Cardiac muscle cell (in vitro differentiated cells and primary cell): ENCODE results near the gene ANKS1A. TPM values are rescaled to one million over a fixed set of nuclear protein-coding genes. Genes with fewer than 3 reads are reported as not detected.

Experiments used
- DNase-seq, 2 donors: peaks; one replicate each; pipeline versions ENCODE4 v3.0.0 to v3.0.0-alpha.2; 2010 to 2017; ENCODE audit warnings: low read depth in 1 of 2, low spot score in 1 of 2
- H3K27ac ChIP-seq: fragments of 200-600 bp; sonication (generic); 2 replicates; pipeline ENCODE4 v1.5.1; 2016
- H3K27me3 ChIP-seq: fragments of 200-600 bp; sonication (generic); 2 replicates; pipeline ENCODE4 v1.6.0; 2016; ENCODE audit warnings: control low read depth
- H3K36me3 ChIP-seq: fragments of 200-600 bp; sonication (generic); 2 replicates; pipeline ENCODE4 v1.5.1; 2016; ENCODE audit warnings: control low read depth
- H3K4me1 ChIP-seq: fragments of 200-600 bp; sonication (generic); 2 replicates; pipeline ENCODE4 v1.8.1; 2017; ENCODE audit warnings: low read depth, mild to moderate bottlenecking, mixed run types
- H3K4me3 ChIP-seq: fragments of 200-600 bp; sonication (generic); 2 replicates; pipeline ENCODE4 v1.5.1; 2016; ENCODE audit warnings: mild to moderate bottlenecking
- H3K9me3 ChIP-seq: fragments of 200-600 bp; sonication (generic); 2 replicates; pipeline ENCODE4 v1.5.1; 2017; ENCODE audit warnings: low read depth, mild to moderate bottlenecking, control low read depth
- CTCF ChIP-seq: IDR thresholded peaks from 2 replicates; pipeline ENCODE4 v1.5.1; 2012; ENCODE audit warnings: low read depth, mild to moderate bottlenecking, low read length
- polyA plus RNA-seq: library from polyadenylated mRNA; unstranded; fragments of >200 nt; fragmentation: Nextera tagmentation; extraction: Ambion mirVana; gene quantifications from 2 replicates; pipeline ENCODE4 v1.2.1, GENCODE V29; 2016
- total RNA-seq: library from RNA; depleted of rRNA; stranded (reverse); fragments of >200 nt; gene quantifications from 2 replicates; pipeline ENCODE4 v1.2.3, GENCODE V29; 2016

Gene ANKS1A
- total and polyA plus RNA-seq, 2 experiments from 2014 or later, result 11.3 to 27.2 TPM

DNA sequence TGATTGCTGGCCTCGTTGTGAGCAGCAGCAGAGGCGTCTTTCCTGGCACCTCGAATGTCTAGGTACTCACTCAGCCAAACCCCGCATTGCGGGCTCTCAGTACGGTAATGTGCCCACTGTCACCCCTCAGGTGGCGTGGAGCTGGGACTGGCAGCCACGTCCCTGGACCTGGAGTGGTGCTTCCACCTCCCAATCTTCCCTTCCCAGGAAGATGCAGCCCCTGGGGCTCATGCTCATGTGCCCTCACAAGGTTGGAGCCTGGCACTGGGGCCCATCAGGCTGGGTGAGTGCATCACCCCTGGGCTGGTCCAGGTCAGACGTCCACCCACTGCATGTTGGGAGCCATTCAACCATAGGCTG is 176.4 kb downstream of the ANKS1A start:
- Histone ChIP-seq H3K9me3 (no peaks in the 10 kb centered on the region), H3K27ac (no peak overlapping the region), H3K36me3 (no peaks in the 10 kb centered on the region), H3K27me3 (no peaks in the 10 kb centered on the region), H3K4me1 (peaks cover 36% of the 10 kb centered on the region), H3K4me3 (no peak overlapping the region)
- no peak for DNase-seq
- no peak for TF ChIP-seq CTCF

DNA sequence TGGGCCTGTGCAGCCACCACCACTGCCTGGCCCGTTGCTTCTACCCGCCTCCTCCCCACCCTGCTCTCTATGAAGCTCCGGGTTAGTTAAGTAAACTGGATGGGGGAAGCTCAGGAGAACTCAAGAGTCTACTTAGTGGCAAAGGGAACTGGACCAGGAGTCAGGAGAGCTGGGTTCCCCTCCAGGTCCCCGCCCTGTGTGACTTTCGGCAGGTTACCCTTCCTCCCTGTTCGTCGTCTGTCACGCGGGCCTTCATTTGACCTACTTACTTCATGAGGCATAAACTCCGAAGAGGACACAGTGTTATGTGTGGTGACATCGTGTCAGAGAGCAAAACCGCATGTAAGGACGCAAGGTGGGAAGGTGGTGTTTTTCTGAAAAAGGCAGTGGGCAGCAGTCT is 176.8 kb downstream of the ANKS1A start:
- H3K36me3 ChIP-seq, result no peaks in the 10 kb centered on the region
- no peak for DNase-seq
- peaks cover 36% of the 10 kb centered on the region for H3K4me1 ChIP-seq
- no peak overlapping the region for H3K27ac ChIP-seq
- H3K27me3 ChIP-seq, result no peaks in the 10 kb centered on the region
- H3K9me3 ChIP-seq, result no peaks in the 10 kb centered on the region
- TF ChIP-seq CTCF, result no peak
- H3K4me3 ChIP-seq, result no peak overlapping the region

DNA sequence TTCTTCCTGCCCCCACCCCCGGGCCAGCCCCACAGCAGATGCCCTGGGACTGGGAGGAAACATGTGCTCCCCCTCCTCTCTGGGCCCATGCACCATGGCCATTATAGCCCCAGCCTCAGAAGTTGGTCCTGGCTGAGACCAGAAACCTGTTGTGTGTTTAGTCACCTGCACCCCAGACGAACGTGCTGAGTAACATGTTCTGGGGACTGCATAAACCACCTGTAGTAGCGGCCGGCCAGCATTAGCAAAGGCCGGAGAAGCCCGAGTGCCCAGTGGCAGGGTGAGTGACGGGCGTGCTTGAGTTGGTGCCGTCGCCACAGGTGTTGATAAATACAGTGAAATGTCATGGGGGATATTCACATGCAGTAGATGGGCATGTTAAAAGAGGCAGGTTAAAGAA is 178.2 kb downstream of the ANKS1A start:
- no peaks in the 10 kb centered on the region for H3K27me3 ChIP-seq
- no peaks in the 10 kb centered on the region for H3K36me3 ChIP-seq
- H3K4me3 ChIP-seq, result no peak overlapping the region
- H3K4me1 ChIP-seq, result peaks cover 36% of the 10 kb centered on the region
- H3K9me3 ChIP-seq, result no peaks in the 10 kb centered on the region
- TF ChIP-seq CTCF, result no peak
- no peak overlapping the region for H3K27ac ChIP-seq
- no peak for DNase-seq

DNA sequence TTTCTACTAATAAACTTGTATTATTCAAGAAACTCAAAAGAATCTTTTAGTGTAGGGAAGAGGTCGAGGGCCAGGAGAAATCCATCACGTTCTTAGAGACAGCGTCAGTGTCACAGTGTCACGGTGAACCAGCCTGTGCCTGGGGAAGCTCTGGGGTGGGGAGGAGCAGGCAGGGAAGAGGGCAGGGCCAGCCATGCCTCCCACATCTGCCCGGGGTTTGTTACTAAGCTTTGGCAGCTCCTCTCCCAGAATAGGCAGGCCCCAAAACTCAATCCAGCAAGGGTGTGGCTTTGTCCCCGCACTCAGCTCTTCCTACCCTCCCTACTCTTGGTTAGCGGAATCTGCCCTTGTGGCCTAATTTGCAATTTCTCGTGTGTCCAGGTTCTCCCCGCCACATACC is 179.2 kb downstream of the ANKS1A start:
- H3K27ac ChIP-seq, result peak overlapping the region; percentile 65

GRCh38 chr6:35068644-35069043 is 179.6 kb downstream of the ANKS1A start:
- DNase-seq, result peak in 1 of 2 donors; percentile 51
- Histone ChIP-seq H3K4me1 (peaks cover 36% of the 10 kb centered on the region), H3K4me3 (no peak overlapping the region), H3K9me3 (no peaks in the 10 kb centered on the region), H3K27ac (peak overlapping the region; percentile 65), H3K27me3 (no peaks in the 10 kb centered on the region), H3K36me3 (no peaks in the 10 kb centered on the region)
- no peak for TF ChIP-seq CTCF

More for the DNA sequence above, 179.2 kb downstream of the ANKS1A start:
- no peaks in the 10 kb centered on the region for H3K36me3 ChIP-seq
- no peaks in the 10 kb centered on the region for H3K27me3 ChIP-seq
- DNase-seq, result no peak
- H3K9me3 ChIP-seq, result no peaks in the 10 kb centered on the region
- no peak for TF ChIP-seq CTCF
- H3K4me1 ChIP-seq, result peaks cover 36% of the 10 kb centered on the region
- H3K4me3 ChIP-seq, result no peak overlapping the region

GRCh38 chr6:35069262-35069661 is 180.2 kb downstream of the ANKS1A start:
- H3K4me3 ChIP-seq, result no peak overlapping the region
- no peaks in the 10 kb centered on the region for H3K9me3 ChIP-seq
- no peak for TF ChIP-seq CTCF
- no peaks in the 10 kb centered on the region for H3K27me3 ChIP-seq
- no peak overlapping the region for H3K27ac ChIP-seq
- DNase-seq, result no peak
- H3K4me1 ChIP-seq, result peaks cover 32% of the 10 kb centered on the region
- H3K36me3 ChIP-seq, result no peaks in the 10 kb centered on the region
